GM18951 (cell line): ENCODE data around the gene HTATSF1.

Experiments
- POLR2A ChIP-seq: IDR thresholded peaks from 4 replicates; pipeline ENCODE4 v1.6.1; 2011; ENCODE audit warnings: mild to moderate bottlenecking; ENCODE audit not compliant: insufficient read length, insufficient read depth; ENCODE audit errors: extremely low read depth
- in situ Hi-C: fragments of 300-500 bp; cut with MboI; formaldehyde crosslinking; loops from one replicate; pipeline ENCODE4 v1.12.0; 2022; ENCODE audit warnings: low sequenced_read_pairs, mixed read lengths, inconsistent platforms; ENCODE audit not compliant: unreplicated experiment

The HTATSF1 gene

GRCh38 chrX:136497556-136498052 lies at the start of gene HTATSF1:
TSS of gene HTATSF1 (plus strand) at chrX:136497592. CDS start at chrX:136497685, 93 bp downstream.
- in situ Hi-C loops: no loop called here
- no peak for TF ChIP-seq POLR2A

GRCh38 chrX:136447968-136448367 lies 49.4 kb upstream of the HTATSF1 start:
- in situ Hi-C loops: no loop called here
- TF ChIP-seq POLR2A: no peak

- in situ Hi-C loops: no loop called here
- no peak for TF ChIP-seq POLR2A
These were observed 47.2 kb upstream of the HTATSF1 start for GRCh38 chrX:136450050-136450830.

- no peak for TF ChIP-seq POLR2A
- in situ Hi-C loops: no loop called here
These were observed 44.8 kb upstream of the HTATSF1 start for GRCh38 chrX:136452614-136453013.

GRCh38 chrX:136453114-136453513 lies 44.3 kb upstream of the HTATSF1 start:
- in situ Hi-C loops: no loop called here
- no peak for TF ChIP-seq POLR2A

GRCh38 chrX:136453771-136454170 lies 43.6 kb upstream of the HTATSF1 start:
- TF ChIP-seq POLR2A: no peak
- in situ Hi-C loops: no loop called here

GRCh38 chrX:136456133-136456532 lies 41.3 kb upstream of the HTATSF1 start:
- in situ Hi-C loops: no loop called here
- no peak for TF ChIP-seq POLR2A

GRCh38 chrX:136457303-136457917 lies 40.0 kb upstream of the HTATSF1 start:
- in situ Hi-C loops: no loop called here
- TF ChIP-seq POLR2A: no peak

- TF ChIP-seq POLR2A: no peak
- in situ Hi-C loops: no loop called here
These were observed 32.8 kb upstream of the HTATSF1 start for GRCh38 chrX:136464589-136464988.

GRCh38 chrX:136467303-136467702 lies 30.1 kb upstream of the HTATSF1 start:
- TF ChIP-seq POLR2A: no peak
- in situ Hi-C loops: no loop called here

- no peak for TF ChIP-seq POLR2A
- in situ Hi-C loops: no loop called here
These were observed 28.8 kb upstream of the HTATSF1 start for GRCh38 chrX:136468391-136469103.

- no peak for TF ChIP-seq POLR2A
- in situ Hi-C loops: no loop called here
These were observed 23.7 kb upstream of the HTATSF1 start for GRCh38 chrX:136473663-136474062.

GRCh38 chrX:136475236-136475635 lies 22.2 kb upstream of the HTATSF1 start:
- TF ChIP-seq POLR2A: no peak
- in situ Hi-C loops: no loop called here
